ENCODE results near the gene CTIF. TPM values are rescaled to one million over a fixed set of nuclear protein-coding genes. Genes with fewer than 3 reads are reported as not detected.

Gene CTIF
- total RNA-seq, 1 donor = 86.4 TPM

DNA sequence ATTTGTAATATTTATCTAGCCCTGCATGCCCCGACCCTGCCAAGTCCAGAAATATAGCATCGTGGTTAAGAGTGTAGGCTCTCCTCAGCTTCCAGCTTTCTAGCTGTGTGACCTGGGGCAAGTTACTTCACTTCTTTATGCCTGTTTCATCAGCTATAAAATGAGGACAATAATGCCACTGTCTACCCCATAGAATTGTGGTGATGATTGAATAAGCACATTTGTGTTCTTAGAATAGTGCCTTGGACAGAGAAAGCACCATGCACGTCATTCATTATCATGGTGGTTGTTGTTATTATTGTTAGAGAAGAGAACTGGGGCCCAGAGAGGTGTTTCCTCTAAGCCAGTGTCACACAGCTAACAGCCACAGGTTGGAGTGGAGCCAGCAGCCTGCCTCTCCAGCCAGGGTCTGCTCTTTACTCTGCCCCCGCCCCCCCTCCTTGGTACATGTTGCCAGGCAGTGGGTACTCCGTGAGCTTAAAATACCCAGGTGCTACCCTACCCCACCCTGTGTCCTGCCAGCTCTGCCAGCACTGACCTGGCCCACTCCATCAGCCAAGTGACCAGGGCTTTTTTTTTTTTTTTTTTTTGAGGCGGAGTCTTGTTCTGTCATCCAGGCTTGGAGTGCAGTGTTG, 202.1 kb downstream of the CTIF start:
- DNase-seq (ENCODE audit: low read depth) = no peak
- H3K4me3 ChIP-seq (ENCODE audit: low read depth, low read length) = no peak overlapping the region
- TF ChIP-seq, protein P1, sequence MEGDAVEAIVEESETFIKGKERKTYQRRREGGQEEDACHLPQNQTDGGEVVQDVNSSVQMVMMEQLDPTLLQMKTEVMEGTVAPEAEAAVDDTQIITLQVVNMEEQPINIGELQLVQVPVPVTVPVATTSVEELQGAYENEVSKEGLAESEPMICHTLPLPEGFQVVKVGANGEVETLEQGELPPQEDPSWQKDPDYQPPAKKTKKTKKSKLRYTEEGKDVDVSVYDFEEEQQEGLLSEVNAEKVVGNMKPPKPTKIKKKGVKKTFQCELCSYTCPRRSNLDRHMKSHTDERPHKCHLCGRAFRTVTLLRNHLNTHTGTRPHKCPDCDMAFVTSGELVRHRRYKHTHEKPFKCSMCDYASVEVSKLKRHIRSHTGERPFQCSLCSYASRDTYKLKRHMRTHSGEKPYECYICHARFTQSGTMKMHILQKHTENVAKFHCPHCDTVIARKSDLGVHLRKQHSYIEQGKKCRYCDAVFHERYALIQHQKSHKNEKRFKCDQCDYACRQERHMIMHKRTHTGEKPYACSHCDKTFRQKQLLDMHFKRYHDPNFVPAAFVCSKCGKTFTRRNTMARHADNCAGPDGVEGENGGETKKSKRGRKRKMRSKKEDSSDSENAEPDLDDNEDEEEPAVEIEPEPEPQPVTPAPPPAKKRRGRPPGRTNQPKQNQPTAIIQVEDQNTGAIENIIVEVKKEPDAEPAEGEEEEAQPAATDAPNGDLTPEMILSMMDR (IDR thresholded peaks at IDR 0.05; ENCODE audit: insufficient read depth, low read depth, low read length) = no peak

DNA sequence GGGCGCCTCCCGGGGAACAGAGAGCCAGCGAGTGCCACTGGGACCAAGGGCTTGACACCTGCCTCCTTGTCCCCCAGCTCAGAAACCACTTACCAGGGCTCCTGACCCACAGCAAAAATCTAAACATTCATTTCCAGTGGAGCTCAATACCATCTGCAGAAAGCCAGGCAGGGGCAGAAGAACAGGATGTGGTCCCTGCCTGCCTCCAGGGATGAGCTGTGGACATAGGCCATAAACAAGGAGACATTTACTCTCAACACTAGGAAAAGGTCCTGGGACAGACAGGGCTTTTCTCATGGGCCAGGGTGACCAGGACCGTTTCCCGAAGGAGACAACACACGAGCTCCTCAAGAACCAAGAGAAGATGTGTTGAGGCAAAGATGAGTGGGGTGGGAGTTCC, 203.0 kb downstream of the CTIF start:
- DNase-seq (ENCODE audit: low read depth) = no peak
- no peak overlapping the region for H3K4me3 ChIP-seq (ENCODE audit: low read depth, low read length)
- TF ChIP-seq, protein P1 (IDR thresholded peaks at IDR 0.05; ENCODE audit: insufficient read depth, low read depth, low read length) = no peak

DNA sequence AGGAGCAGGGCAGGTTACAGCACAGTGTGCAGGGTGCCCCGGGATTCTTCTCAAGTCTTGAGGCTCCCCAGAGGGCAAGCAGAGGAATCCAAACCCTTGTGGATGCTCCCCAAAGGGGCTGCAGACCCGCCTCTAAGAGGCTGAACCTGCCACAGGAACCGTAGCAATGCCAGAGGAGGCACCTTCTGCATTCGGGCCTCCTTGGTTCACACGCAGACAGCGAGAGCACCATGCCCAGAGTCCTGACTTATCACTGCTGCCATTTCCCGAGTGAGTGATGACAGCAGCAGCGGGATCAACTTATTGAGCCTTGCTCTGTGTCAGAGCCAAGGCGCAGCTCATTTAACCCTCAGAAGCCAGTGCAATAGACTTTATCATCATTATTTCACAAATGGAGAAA, 203.5 kb downstream of the CTIF start:
- no peak for DNase-seq (ENCODE audit: low read depth)
- H3K4me3 ChIP-seq (ENCODE audit: low read depth, low read length) = no peak overlapping the region
- TF ChIP-seq, protein P1 (IDR thresholded peaks at IDR 0.05; ENCODE audit: insufficient read depth, low read depth, low read length) = no peak

DNA sequence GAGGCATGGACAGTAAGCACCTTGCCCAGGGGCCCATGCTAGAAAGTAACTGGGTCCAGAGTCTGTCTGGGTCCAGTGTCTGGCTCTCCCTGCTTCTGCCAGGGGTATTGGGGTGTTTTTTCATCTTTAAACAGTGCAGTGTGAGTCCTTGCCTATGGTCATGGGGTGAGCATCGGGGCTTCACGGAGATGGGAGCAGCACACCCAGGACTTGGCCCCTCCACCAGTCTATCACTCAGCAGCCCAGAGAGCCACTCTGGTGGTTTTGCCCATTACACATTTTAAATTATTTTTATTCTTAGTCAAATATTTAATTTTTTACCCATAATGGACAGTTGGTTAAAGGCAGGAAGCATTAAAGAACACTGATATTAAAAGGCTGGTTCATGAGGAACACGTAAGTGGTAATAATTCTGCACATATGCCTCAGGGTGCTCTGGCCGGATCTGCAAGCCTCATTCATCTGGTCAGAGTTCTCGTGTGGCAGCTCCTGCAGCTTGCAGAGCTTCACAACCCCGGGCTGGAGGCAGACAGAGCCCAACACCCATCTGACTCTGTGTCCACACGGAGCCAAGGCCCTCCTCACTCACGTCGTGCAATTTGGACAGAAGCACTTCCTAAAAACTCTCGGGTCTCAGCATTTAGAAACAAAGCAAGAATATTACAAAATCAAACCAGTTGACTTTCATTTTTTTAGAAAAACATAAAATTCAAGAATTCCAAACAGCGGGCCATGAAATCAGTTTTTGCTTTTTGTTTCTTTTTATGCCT, 204.1 kb downstream of the CTIF start:
- TF ChIP-seq, protein P1 (IDR thresholded peaks at IDR 0.05; ENCODE audit: insufficient read depth, low read depth, low read length) = no peak

DNA sequence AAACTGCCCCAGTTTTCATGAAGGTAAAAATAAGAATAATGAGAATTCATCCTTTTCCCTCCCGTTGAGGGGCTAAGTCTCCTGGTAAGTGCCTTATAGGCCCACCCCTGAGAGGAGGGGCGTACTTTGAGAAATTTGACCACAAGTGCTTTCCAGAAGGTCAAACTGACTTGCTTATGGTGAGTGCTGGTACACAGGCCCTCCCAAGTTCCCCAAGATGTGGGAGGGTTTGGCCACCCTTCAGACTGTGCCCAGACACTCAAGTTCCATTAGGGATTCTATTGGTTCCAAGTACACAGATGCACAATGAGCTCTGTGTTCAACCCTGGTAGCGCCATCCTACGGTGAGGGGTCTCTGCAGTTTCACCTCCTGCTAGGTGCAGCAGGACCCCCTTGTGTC, 205.1 kb downstream of the CTIF start:
- H3K4me3 ChIP-seq (ENCODE audit: low read depth, low read length) = no peak overlapping the region
- DNase-seq (ENCODE audit: low read depth) = no peak
- TF ChIP-seq, protein P1 (IDR thresholded peaks at IDR 0.05; ENCODE audit: insufficient read depth, low read depth, low read length) = no peak

More for the DNA sequence above, 204.1 kb downstream of the CTIF start:
- no peak overlapping the region for H3K4me3 ChIP-seq (ENCODE audit: low read depth, low read length)
- peak; percentile 81 for DNase-seq (ENCODE audit: low read depth)

DNA sequence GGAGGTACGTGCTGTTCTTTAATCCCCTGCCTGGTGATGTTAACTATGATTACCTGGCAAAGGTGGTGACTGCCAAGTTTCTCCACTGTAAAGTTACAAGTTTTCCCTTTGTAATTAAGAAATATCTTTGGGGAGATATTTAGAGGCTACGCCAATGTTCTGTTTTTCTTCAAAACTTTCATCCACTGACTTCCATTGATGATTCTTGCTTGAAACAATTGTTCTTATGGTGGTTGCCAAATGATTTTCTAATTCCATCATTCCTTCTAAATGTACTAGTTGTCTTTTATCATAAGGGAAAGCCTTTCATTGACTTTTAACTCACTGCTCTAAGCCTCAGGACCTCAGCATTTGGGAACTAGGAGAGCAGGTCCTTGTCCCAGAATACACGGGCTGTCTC, 206.5 kb downstream of the CTIF start:
- TF ChIP-seq, protein P1 (IDR thresholded peaks at IDR 0.05; ENCODE audit: insufficient read depth, low read depth, low read length) = no peak
- H3K4me3 ChIP-seq (ENCODE audit: low read depth, low read length) = no peak overlapping the region
- DNase-seq (ENCODE audit: low read depth) = no peak

Measured in fibroblast of villous mesenchyme (primary cell).